OCI-LY1 (cell line): ENCODE results near the gene ANAPC5.

Experiments
- H2AFZ ChIP-seq: fragments of 200-600 bp; sonication (generic), shearing (Covaris generic); 2 replicates; pipeline ENCODE4 v1.6.0; 2014; ENCODE audit warnings: antibody characterized with exemption, mild to moderate bottlenecking, low read length
- H3F3A ChIP-seq: fragments of 200-600 bp; sonication (generic), shearing (Covaris generic); 2 replicates; pipeline ENCODE4 v1.6.0; 2014; ENCODE audit warnings: mild to moderate bottlenecking, antibody characterized with exemption, low read length, moderate library complexity; ENCODE audit not compliant: insufficient read depth
- H3K27ac ChIP-seq: fragments of 200-600 bp; sonication (generic); 2 replicates; pipeline ENCODE4 v1.5.1; 2014; ENCODE audit warnings: low read length, mixed run types, mild to moderate bottlenecking, low read depth; ENCODE audit not compliant: poor library complexity, severe bottlenecking
- H3K27me3 ChIP-seq: fragments of 200-600 bp; sonication (generic); 2 replicates; pipeline ENCODE4 v1.6.0; 2014; ENCODE audit warnings: antibody characterized with exemption, mild to moderate bottlenecking, low read length, moderate library complexity; ENCODE audit not compliant: insufficient read depth
- H3K36me3 ChIP-seq: fragments of 200-600 bp; sonication (generic); 2 replicates; pipeline ENCODE4 v1.6.1; 2014; ENCODE audit warnings: mild to moderate bottlenecking, antibody characterized with exemption, low read length, moderate library complexity, mixed read lengths; ENCODE audit not compliant: insufficient read depth
- H3K4me1 ChIP-seq: fragments of 200-600 bp; sonication (generic); 2 replicates; pipeline ENCODE4 v1.5.1; 2014; ENCODE audit warnings: mild to moderate bottlenecking, low read length, moderate library complexity; ENCODE audit not compliant: insufficient read depth, severe bottlenecking
- H3K4me2 ChIP-seq: fragments of 200-600 bp; sonication (generic), shearing (Covaris generic); 2 replicates; pipeline ENCODE4 v1.6.1; 2014; ENCODE audit warnings: low read length
- H3K4me3 ChIP-seq: fragments of 200-600 bp; sonication (generic); 2 replicates; pipeline ENCODE4 v1.5.1; 2014; ENCODE audit warnings: low read length, low read depth, mild to moderate bottlenecking, mixed read lengths; ENCODE audit not compliant: poor library complexity, severe bottlenecking
- H3K79me2 ChIP-seq: fragments of 200-600 bp; shearing (Covaris generic); 2 replicates; pipeline ENCODE4 v1.6.1; 2016; ENCODE audit warnings: mixed run types, low read length, mixed read lengths; ENCODE audit not compliant: insufficient read depth
- H3K9ac ChIP-seq: fragments of 200-600 bp; sonication (generic), shearing (Covaris generic); 2 replicates; pipeline ENCODE4 v1.6.1; 2014; ENCODE audit warnings: mild to moderate bottlenecking, low read length, mixed read lengths
- H3K9me2 ChIP-seq: fragments of 200-600 bp; sonication (generic), shearing (Covaris generic); 2 replicates; pipeline ENCODE4 v1.6.1; 2014; ENCODE audit warnings: low read depth, mild to moderate bottlenecking, low read length, mixed read lengths
- H3K9me3 ChIP-seq: fragments of 200-600 bp; shearing (Covaris generic); 2 replicates; pipeline ENCODE4 v1.6.1; 2014; ENCODE audit warnings: low read length, mixed read lengths
- H4K20me1 ChIP-seq: fragments of 200-600 bp; sonication (generic), shearing (Covaris generic); 2 replicates; pipeline ENCODE4 v1.6.0; 2016; ENCODE audit warnings: mild to moderate bottlenecking, low read length; ENCODE audit not compliant: insufficient read depth
- EZH2 ChIP-seq: fragments of 200-600 bp; sonication (generic), shearing (Covaris generic); IDR thresholded peaks from 2 replicates; pipeline ENCODE4 v1.8.0; 2017; ENCODE audit warnings: borderline replicate concordance, mixed run types, mild to moderate bottlenecking, antibody characterized with exemption, low read length, moderate library complexity, mixed read lengths
- TF ChIP-seq, protein P1 (sequence below): fragments of 200-600 bp; sonication (generic), shearing (Covaris generic); IDR thresholded peaks from 2 replicates; pipeline ENCODE4 v1.5.1; 2017; ENCODE audit warnings: mild to moderate bottlenecking, antibody characterized with exemption, low read length, moderate library complexity, mixed read lengths

ANAPC5 gene

DNA sequence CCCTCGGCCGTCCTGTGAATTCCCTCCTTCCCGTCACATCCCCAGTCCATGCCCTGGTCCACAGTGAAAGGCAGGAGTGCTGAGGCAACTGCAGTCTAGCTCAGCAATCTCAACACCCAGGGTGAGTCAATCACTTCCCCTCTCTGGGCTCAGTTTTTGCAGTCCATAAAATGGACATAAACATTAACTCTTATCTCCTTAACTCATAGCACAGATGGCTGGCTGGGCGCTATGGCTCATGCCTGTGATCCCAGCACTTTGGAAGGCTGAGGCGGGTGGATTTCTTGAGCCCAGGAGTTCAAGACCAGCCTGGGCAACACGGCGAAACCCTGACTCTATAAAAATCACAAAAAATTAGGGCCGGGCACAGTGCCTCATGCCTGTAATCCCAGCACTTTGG, 88.1 kb downstream of the ANAPC5 start:
- no peaks in the 10 kb centered on the region for H3K9me3 ChIP-seq
- H2AFZ ChIP-seq = no peak overlapping the region
- no peak overlapping the region for H3K27ac ChIP-seq
- TF ChIP-seq EZH2 = no peak
- TF ChIP-seq, protein P1, sequence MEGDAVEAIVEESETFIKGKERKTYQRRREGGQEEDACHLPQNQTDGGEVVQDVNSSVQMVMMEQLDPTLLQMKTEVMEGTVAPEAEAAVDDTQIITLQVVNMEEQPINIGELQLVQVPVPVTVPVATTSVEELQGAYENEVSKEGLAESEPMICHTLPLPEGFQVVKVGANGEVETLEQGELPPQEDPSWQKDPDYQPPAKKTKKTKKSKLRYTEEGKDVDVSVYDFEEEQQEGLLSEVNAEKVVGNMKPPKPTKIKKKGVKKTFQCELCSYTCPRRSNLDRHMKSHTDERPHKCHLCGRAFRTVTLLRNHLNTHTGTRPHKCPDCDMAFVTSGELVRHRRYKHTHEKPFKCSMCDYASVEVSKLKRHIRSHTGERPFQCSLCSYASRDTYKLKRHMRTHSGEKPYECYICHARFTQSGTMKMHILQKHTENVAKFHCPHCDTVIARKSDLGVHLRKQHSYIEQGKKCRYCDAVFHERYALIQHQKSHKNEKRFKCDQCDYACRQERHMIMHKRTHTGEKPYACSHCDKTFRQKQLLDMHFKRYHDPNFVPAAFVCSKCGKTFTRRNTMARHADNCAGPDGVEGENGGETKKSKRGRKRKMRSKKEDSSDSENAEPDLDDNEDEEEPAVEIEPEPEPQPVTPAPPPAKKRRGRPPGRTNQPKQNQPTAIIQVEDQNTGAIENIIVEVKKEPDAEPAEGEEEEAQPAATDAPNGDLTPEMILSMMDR = no peak
- H3K4me3 ChIP-seq = no peak overlapping the region
- H3K27me3 ChIP-seq = no peaks in the 10 kb centered on the region
- no peaks in the 10 kb centered on the region for H4K20me1 ChIP-seq
- no peaks in the 10 kb centered on the region for H3F3A ChIP-seq
- H3K4me1 ChIP-seq = no peaks in the 10 kb centered on the region
- peaks cover 54% of the 10 kb centered on the region for H3K36me3 ChIP-seq
- H3K4me2 ChIP-seq = no peak overlapping the region
- no peaks in the 10 kb centered on the region for H3K9me2 ChIP-seq
- H3K9ac ChIP-seq = no peak overlapping the region
- H3K79me2 ChIP-seq = no peaks in the 10 kb centered on the region

DNA sequence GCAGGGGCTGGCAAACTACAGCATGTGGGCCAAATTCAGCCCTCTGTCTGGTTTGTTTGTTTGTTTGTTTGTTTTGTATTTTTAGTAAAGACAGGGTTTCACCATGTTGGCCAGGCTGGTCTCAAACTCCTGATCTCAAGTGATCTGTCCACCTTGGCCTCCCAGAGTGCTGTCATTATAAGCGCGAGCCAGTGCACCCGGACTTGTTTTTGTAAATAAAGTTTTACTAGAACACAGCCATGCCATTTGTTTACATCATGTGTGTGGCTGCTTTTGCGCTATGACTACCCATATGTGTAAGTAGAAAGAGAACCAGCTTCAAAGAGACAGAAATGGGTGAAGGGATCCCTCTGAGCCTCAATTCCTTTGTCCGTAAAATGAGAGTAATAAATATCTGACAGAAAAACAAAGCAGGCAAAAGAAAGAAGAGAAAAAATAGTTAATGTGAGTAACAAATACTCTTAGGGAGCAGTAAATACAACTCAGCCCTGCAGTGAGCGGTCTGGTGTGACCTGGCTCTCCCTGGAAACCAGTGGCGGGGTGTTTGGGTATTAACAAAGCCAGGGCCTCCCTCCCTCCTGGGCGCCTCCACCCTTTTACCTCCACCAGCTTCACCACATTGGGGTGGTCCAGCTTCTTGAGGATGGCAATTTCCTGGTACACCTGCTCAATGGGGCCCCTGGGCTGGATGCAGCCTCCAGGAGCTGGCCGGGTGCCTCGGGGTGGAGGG, 88.8 kb downstream of the ANAPC5 start:
- Histone ChIP-seq H3K9ac (no peak overlapping the region), H3K27me3 (no peaks in the 10 kb centered on the region), H3K4me2 (no peak overlapping the region), H3F3A (no peaks in the 10 kb centered on the region), H2AFZ (no peak overlapping the region), H3K79me2 (no peaks in the 10 kb centered on the region), H3K9me3 (no peaks in the 10 kb centered on the region), H3K9me2 (no peaks in the 10 kb centered on the region), H3K4me1 (no peaks in the 10 kb centered on the region), H4K20me1 (no peaks in the 10 kb centered on the region), H3K36me3 (peaks cover 47% of the 10 kb centered on the region), H3K27ac (no peak overlapping the region), H3K4me3 (no peak overlapping the region)
- TF ChIP-seq EZH2 = no peak
- TF ChIP-seq, protein P1 = no peak

DNA sequence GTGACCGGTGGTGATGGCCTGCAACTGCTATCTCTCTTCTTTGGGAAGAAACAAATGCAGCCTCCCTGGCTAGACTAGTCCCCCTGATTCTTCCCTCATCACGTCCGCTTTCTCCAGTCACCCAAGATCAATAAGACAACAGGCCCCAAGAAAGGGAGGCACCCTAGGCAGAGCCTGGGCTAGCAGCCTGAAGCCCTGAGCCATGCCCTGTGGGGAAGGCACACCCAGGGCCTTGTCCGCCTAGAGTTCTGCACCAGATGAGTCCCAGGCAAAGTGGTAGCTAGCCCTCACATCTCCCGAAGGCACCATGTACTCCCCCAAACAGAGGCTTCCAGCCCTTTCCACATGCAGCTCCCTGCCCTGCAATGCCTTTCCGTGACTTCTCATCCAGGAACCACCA, 90.8 kb downstream of the ANAPC5 start:
- no peak for TF ChIP-seq EZH2
- TF ChIP-seq, protein P1 = no peak

More for the DNA sequence above, 90.8 kb downstream of the ANAPC5 start:
- Histone ChIP-seq H3K4me3 (no peak overlapping the region), H3K4me1 (peaks cover 3% of the 10 kb centered on the region), H3K9me3 (no peaks in the 10 kb centered on the region), H3K9me2 (no peaks in the 10 kb centered on the region), H3K9ac (no peak overlapping the region), H3F3A (no peaks in the 10 kb centered on the region), H3K27ac (no peak overlapping the region), H4K20me1 (no peaks in the 10 kb centered on the region), H2AFZ (no peak overlapping the region), H3K4me2 (no peak overlapping the region), H3K79me2 (no peaks in the 10 kb centered on the region), H3K36me3 (peaks cover 43% of the 10 kb centered on the region), H3K27me3 (no peaks in the 10 kb centered on the region)
